Measurements from ENCODE around the gene BRD4.

GRCh38 chr19:15291548-15292021 lies 40.8 kb downstream of the BRD4 start:
- TF ChIP-seq CTCF (IDR thresholded peaks at IDR 0.05; ENCODE audit: extremely low read depth in 1 of 2, insufficient read depth in 1 of 2, low read depth in 1 of 2, low read length in 2 of 2), result no peak
- no peak for TF ChIP-seq POLR2A (IDR thresholded peaks at IDR 0.05; ENCODE audit: low read depth, low read length)
- no peak for TF ChIP-seq EZH2 (IDR thresholded peaks at IDR 0.05; ENCODE audit: borderline replicate concordance, low read depth, low read length, severe bottlenecking)
